HG02884 (cell line): ENCODE results near the gene WHAMM.
"Not testable (repeated sequence)": the region's sequence is repeated elsewhere in the genome, so short reads cannot be mapped to it uniquely, and the experiment has no call there.

Source experiments
- ATAC-seq: cut with Tn5 transposase; IDR thresholded peaks from one replicate; pipeline ENCODE4 v1.9.1; 2021; ENCODE audit warnings: mild to moderate bottlenecking, moderate library complexity; ENCODE audit not compliant: unreplicated experiment

WHAMM gene

GRCh38 chr15:82864967-82865366 lies 55.5 kb downstream of the WHAMM start:
- no peak for ATAC-seq

- ATAC-seq: not testable (repeated sequence)
These were observed 56.2 kb downstream of the WHAMM start for GRCh38 chr15:82865581-82865980.

GRCh38 chr15:82865981-82866380 lies 56.6 kb downstream of the WHAMM start:
- ATAC-seq: not testable (repeated sequence)

- no peak for ATAC-seq
These were observed 61.4 kb downstream of the WHAMM start for GRCh38 chr15:82870727-82871320.

- ATAC-seq: no peak
These were observed 61.9 kb downstream of the WHAMM start for GRCh38 chr15:82871358-82871757.

GRCh38 chr15:82871832-82872484 lies 62.5 kb downstream of the WHAMM start:
- ATAC-seq: no peak

GRCh38 chr15:82873000-82873680 lies 63.7 kb downstream of the WHAMM start:
- no peak for ATAC-seq

GRCh38 chr15:82874267-82874666 lies 64.8 kb downstream of the WHAMM start:
- no peak for ATAC-seq

GRCh38 chr15:82874961-82875360 lies 65.5 kb downstream of the WHAMM start:
- no peak for ATAC-seq

- no peak for ATAC-seq
These were observed 66.1 kb downstream of the WHAMM start for GRCh38 chr15:82875411-82876003.

GRCh38 chr15:82877825-82878224 lies 68.4 kb downstream of the WHAMM start:
- ATAC-seq: no peak

GRCh38 chr15:82878325-82878724 lies 68.9 kb downstream of the WHAMM start:
- ATAC-seq: no peak

GRCh38 chr15:82880704-82881103 lies 71.3 kb downstream of the WHAMM start:
- no peak for ATAC-seq

GRCh38 chr15:82881747-82882146 lies 72.3 kb downstream of the WHAMM start:
- no peak for ATAC-seq

GRCh38 chr15:82882273-82882928 lies 73.0 kb downstream of the WHAMM start:
- ATAC-seq: no peak
